Gastrocnemius medialis (tissue), 4 donors: ENCODE results near the gene LRP5.

Experiments
- CTCF ChIP-seq, 5 experiments: fragments of 450-650 bp in 3 of 5; fragments of 200-600 bp in 2 of 5; sonication (generic) in 2 of 5; IDR thresholded peaks in 4 of 5; conservative IDR thresholded peaks in 1 of 5; 1 replicate in 4 of 5; 2 replicates in 1 of 5; pipeline ENCODE4 v1.5.1; 2016 to 2019; ENCODE audit warnings: antibody characterized with exemption in 5 of 5, mild to moderate bottlenecking in 3 of 5, moderate library complexity in 3 of 5
- POLR2A ChIP-seq, 2 donors: fragments of 450-650 bp; IDR thresholded peaks; one replicate each; pipeline ENCODE4 v1.6.1; 2017; ENCODE audit warnings: antibody characterized with exemption in 2 of 2, mild to moderate bottlenecking in 2 of 2, moderate library complexity in 2 of 2

GRCh38 chr11:68266936-68267880 lies 45.2 kb upstream of the LRP5 start:
- TF ChIP-seq POLR2A (IDR thresholded peaks at IDR 0.05) (no peak), CTCF (IDR thresholded peaks at IDR 0.05 in 4 of 5, conservative IDR thresholded peaks at IDR 0.05 in 1 of 5) (no peak)
